Measurements from ENCODE around the gene FIS1.

The FIS1 gene

DNA sequence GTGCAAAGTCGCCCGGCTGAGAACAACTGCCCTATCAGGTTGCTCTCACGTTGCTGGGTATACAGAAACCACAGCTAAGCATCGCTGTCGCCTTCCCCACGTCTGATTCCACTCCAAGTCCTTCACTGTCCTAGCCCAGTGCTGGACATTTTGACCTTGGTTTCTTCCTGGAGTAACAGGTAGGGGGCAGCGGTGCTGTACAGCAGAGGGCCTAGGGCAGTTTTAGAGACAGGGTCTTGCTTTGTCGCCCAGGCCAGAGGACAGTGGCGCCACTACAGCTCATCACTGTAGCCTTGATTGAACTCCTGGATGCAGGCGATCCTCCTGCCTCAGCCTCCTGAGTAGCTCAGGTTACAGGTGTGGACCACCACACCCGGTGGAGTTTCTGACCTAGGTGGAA, 9.8 kb downstream of the FIS1 start:
- no peak overlapping the region for H3K4me3 ChIP-seq (ENCODE audit: low read depth, low read length)

DNA sequence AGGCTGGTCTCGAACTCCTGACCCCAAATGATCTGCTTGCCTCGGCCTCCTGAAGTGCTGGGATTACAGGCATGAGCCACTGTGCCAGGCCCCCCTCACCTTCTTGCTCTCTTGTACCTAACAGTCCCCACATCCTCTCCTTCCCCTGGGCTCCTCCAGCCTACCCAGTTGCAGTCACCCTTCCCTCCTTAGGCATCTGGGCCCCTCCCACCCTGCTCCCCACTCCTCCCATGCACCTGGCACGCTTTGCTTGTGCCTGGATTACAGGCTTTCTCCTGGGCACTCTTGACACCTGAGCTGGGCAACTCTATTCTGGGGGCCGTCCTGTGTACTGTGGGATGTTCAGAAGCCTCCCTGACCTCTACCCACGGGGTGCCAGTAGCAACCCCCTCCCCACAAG, 10.2 kb downstream of the FIS1 start:
- H3K4me3 ChIP-seq (ENCODE audit: low read depth, low read length), result no peak overlapping the region

DNA sequence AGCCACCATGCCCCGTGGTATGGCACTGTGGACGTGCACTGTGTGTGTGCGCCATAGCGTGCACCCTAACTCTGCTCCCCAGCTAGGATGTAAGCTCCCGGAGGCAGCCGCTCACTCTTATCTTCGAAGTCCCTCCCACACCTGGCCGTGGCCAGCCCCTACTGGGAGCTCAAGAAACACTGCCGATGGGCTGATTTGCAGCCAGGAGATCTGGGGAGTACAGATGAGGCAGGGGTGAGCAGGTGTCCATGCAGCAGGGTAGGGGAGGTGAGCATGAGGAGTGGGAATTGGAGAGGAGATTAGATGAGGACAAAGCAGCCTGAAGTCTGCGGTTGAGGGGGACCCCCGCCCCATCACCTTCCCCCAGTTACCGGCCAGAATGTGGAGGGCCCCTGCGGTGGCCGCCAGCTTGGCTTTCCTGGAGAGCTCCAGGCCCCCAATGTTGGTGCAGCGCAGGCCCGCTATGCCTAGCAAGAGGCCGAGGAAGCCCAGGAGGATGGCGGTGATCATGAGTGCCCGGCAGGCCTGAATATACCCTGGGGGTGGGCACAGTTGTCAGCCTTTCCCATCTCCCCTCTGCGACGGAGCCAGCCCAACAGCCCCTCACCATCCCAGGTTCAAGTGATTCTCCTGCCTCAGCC, 10.9 kb downstream of the FIS1 start:
- no peak overlapping the region for H3K4me3 ChIP-seq (ENCODE audit: low read depth, low read length)

DNA sequence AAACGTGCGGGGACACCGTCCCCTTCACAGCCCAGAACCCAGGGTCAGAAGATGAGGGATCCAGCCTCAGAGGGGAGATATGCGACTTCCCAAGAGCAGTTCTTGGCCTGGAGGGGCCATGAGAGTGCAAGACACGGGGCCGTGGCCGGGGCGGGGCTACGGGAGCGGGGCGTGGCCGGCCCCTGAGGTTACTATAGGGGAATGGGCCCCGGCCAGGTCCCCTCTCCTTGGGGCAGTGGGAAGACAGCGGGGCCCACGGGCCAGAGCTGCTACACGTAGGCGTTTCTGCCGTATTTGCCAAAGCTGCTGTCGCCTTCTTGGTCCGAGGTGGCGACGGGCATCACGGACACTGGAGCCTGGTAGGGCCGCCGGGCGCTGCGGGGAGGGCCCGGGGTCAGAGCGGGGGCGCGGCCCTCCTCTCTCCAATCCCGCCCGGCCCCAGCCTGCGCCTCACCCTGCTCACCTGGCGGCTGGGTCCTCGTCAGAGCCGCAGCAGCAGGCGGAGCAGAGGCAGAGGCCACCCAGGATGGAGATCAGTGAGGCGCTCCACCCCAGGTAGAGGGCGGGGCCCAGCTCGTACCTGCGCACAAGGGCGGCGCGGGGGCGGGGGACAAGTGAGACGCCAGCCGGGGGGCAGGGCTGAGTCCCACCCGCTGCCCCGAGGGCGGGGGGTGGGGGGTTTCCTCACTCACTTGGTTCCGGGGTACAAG, 12.6 kb downstream of the FIS1 start:
- H3K4me3 ChIP-seq (ENCODE audit: low read depth, low read length), result peak overlapping the region; percentile 39

DNA sequence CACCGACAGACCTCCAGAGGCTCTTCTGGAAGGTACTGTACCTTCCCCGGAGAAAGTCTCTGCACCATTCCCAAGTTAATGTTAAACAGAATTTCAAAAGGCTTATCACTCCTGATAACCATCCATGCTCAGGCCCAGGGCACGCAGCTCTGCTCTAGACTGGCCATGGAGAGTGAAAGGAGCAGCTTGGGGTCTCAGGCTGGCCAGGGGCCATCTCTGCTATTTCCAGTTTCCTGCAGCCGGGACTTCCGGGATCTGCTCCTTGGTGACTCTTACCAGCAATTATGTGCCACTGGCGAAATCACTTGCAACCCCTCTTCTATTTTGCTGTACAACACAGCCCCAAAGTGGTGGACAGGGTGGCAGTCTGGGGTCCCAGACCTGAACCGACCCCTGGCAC, 13.2 kb downstream of the FIS1 start:
- H3K4me3 ChIP-seq (ENCODE audit: low read depth, low read length), result no peak overlapping the region

DNA sequence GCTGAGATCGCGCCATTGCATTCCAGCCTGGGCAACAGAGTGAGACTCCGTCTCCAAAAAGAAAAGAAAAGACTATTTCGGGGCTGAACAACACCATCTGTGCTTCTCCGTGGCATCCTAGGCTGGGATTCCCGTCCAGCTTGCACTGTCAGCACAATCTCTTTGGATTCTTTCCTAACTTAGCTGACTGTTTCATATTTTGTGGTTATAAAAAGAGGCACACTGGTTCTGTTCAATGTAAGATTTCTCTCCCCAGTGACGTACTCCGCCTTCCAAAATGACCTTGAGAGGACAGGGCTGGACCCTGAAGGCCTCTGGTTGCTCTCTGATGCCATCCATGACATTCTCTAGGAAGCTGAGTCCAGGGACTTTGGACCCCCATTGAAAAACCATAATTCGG, 18.2 kb downstream of the FIS1 start:
- H3K4me3 ChIP-seq (ENCODE audit: low read depth, low read length), result no peak overlapping the region

DNA sequence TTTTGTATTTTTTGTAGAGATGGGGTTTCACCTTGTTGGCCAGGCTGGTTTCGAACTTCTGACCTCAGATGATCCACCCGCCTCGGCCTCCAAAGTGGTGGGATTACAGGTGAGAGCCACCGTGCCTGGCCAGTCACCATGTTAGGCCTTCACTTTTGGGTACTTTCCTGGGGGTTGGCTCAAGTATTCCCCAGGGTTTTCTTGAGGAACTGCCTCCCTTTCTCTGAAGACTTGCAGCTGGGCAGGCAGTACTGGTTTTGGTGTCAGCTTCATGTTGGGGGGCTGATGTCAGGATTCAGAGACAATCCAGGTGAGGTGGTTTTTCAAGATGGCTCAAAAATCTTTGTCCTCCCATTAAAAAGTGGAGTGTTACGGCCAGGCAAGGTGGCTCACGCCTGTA, 19.2 kb downstream of the FIS1 start:
- H3K4me3 ChIP-seq (ENCODE audit: low read depth, low read length), result no peak overlapping the region

DNA sequence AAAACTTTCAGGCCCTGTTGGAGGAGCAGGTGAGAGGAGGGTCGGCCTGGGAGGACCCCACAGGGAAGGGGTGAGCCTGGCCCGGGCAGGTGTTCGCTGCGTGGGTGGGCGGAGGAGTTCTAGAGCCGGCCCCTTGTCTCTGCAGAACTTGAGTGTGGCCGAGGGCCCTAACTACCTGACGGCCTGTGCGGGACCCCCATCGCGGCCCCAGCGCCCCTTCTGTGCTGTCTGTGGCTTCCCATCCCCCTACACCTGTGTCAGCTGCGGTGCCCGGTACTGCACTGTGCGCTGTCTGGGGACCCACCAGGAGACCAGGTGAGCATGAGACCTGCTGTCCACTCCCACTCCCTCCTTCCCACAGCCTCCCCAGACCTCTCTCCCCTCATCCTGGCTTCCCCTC, 21.4 kb downstream of the FIS1 start:
- no peak overlapping the region for H3K4me3 ChIP-seq (ENCODE audit: low read depth, low read length)

DNA sequence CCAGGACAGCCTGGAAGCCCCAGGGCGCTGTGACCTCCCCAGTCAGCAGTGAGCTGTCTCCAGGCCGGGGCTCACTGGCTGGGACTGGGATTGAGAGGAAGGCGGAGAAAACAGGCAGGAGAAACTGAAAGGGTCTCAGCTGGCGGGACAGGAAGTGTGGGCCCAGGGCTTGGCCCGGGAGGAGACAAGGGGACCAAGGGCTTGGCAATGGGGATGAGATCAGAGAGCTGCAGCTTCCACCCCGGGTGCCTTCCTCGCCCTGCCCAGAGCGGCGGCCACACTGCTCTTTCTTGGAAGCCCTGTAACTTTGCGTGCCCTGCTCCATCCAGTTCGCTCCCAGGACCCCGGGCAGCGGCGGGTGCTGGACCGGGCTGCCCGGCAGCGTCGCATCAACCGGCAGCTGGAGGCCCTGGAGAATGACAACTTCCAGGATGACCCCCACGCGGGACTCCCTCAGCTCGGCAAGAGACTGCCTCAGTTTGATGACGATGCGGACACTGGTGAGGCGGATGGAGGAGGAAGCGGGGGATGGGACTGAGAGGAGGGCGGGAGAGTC, 22.5 kb downstream of the FIS1 start:
- no peak overlapping the region for H3K4me3 ChIP-seq (ENCODE audit: low read depth, low read length)

DNA sequence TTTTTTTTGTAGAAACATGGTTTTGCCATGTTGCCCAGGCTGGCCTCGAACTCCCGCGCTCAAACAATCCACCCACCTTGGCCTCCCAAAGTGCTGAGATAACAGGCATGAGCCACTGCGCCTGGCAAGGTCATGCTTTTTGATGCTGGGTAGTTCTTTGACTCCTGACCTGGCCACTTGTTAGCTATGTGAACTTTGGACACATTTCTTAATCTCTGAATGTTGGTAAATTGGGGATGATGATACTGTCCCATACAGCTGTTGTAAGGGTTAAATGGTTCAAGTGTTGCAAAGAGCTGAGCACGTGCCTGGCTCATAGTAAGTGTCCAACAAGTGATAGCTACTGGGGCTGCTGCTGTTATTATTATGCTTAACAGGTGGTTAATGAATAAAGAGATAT, 24.6 kb downstream of the FIS1 start:
- H3K4me3 ChIP-seq (ENCODE audit: low read depth, low read length), result no peak overlapping the region

DNA sequence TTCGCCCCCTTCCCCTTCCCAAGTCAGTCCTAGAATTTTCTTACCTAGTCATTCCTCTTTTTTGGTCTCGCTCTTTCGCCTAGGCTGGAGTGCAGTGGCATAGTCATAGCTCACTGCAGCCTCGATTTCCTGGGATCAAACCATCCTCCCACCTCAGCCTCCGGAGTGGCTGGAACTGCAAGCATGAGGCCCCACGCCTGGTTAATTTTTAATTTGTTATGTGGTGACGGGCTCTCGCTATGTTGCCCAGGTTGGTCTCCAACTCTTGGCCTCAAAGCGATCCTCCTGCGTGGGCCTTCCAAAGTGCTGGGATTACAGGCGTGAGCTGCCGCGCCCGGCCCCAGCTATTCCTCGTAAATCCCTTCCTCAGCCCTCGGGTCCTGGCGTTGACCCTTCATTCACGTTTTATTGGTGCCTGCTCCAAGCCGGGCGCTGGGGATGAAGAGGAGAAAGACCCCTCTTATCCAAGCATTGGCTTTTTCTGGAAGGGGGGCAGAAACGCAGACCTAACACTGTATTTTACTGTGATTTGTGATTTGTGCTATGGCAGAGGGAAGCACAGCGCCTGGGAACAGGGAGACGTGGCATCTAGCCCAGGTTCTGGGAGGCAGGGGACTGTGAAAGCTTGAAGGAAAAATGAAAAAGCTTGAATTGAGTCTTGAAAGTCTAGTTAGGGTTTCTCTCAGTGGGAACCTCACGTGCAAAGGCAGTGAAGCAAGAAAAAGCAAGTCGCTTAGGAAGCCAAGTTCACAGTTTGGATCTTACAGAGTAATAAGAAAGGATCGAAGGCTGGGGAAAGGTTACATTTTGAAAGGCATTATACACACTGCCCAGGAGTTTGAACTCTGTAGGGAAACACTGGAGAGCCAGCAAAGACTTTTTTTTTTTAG, 26.4 kb downstream of the FIS1 start:
- peak overlapping the region; percentile 83 for H3K4me3 ChIP-seq (ENCODE audit: low read depth, low read length)

DNA sequence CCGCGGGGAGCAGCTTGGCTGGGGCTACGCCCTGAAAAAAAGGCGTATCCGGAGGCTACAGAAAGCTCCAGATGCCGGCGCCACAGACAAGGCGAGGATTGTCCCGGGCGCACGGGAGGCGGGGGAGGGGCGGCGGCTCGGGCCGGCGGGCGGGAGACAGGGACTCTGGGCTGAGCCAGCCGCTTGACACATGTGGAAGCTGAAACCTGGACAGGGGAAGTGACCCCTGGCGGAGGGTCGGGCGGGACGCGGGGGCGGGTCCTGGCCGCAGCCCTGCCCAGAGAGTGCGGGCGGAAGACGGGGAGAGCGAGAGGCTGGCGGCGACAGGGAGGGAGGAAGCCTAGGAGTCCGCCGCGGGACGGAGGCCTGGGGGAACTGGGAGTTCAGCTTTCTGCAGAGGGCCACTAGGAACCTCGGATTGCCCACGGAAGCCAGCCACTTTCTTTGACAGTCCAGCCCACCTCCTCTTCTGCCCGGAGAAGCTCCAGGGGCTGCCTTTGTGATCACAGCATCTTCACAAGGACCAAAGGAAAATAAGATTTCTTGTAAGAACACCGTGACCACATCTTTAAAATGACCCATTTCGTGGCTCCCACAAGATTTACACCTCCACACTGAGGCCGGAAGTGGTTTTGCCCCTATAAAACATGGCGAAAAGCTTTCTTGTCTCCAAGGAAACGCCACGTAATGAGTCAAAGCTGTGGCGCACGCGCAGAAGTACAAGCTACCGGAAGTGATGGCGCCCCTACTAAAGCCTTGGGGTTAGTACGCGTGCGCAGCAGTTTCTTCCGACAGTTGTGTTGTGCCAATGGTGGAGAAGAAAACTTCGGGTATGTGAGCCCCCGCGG, 27.3 kb downstream of the FIS1 start, which contains the start of the genes PLOD3 and ZNHIT1:
Gene PLOD3, minus strand, starts transcription at position 194 of the 848 bp plus-strand sequence. CDS start 307 bp downstream, outside the sequence.
Gene ZNHIT1, plus strand, starts transcription at position 778 of the 848 bp plus-strand sequence. Its CDS starts 31 bp downstream, at position 809.
- H3K4me3 ChIP-seq (ENCODE audit: low read depth, low read length), result peak within 1 kb of the TSS; percentile 83

DNA sequence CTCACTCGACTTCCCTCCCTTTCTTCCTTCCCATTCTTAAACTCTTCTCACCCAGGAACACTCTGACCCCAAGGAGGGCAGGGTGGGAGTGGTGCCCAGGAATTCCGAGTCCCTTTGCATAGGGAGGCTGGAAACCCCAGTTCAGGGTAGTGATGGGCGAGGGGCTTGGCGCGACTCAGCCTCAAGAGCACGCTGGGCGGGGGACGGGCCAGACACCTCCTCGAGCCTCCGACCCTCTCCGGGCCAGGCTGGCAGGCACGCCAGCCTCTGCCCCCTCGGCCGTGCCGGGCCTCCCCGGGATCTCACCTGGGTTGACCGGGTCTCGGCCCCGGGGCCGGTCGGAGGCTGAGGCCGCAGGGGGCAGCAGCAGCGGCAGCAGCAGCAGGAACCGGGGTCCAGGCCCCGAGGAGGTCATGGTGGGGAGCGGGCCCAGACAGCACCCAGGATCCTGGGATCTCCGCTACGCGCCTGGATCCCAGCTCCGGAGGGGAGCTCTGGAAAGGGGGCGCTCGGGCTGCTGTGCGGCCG, 28.0 kb downstream of the FIS1 start:
- peak overlapping the region; percentile 83 for H3K4me3 ChIP-seq (ENCODE audit: low read depth, low read length)

DNA sequence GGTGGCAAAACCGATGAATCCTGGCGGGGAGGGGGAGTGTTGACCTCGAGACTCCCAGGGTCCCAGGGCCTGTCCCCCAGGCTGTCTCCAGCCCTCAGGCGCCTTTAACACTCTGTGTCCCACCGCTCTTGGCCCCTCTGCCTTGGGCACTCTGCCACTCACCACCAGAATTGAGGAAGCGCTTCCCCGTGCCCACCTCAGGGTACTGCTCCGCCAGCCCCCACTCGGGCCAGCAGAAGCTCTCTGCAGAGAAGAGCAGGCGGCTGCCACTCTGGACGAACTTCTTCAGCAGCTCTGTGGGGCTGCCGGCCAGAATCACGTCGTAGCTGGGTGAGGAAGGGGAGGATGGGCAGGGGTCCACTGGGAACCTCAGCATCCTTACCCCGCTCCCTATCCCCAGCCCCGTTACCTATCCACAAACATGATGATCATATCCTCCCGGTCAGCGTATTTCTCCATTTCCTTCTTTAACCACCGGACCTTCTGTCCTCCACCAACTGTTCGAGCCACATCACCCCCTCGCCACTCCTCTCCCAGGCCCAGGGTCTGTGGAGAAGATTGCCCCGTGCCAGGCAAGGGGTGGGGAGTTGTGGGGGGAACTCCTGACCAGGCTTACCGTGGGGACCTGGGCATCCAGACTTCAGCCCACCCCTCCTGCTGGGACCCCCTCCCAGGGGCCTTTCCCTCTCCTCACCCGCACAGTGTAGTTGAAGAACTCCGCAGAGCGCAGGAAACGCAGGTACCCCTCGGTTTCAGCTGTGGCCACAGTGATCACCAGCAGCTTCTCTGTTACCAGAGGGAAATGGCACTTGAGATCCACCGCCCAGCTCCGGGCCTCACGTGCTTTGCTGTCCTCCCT, 28.7 kb downstream of the FIS1 start:
- peak overlapping the region; percentile 83 for H3K4me3 ChIP-seq (ENCODE audit: low read depth, low read length)

DNA sequence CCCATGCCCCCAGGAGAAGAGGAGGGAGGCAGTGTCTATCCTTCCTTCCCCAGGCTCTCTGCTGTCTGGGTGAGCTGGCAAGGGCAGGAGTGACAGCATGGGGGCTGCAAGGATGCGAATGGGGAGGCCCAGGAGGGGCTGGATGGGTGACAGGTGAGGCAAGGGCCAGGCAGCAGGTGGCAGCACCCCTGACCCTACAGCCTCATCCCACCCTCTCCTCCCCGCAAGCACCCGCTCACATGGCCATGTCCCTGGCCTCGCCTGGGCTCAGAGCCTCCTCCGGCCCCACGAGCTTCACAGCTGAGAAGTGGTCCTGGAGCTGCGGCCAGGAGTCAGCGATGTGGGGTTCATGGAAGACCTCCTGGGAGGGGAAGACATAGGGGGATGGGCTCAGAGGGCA, 32.9 kb downstream of the FIS1 start:
- H3K4me3 ChIP-seq (ENCODE audit: low read depth, low read length), result no peak overlapping the region

DNA sequence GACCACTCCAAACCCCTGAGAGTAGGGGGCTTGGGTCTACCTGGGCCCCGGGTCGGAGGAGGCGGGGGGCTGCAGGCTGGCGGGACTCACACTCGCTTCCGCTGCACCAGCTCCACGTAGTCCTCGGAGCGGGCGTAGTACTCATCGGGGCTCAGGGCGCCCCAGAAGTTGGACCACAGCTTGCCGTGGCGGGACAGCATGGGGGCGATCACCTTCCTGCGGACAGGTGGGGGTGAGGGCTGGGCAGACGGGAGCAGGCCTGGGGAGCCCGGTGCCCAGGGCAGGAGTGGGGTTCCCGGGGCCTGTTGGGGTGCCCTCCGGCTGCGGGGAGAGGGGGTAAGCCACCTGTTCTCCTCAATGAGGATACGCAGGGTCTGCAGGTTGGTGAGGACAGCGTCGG, 33.4 kb downstream of the FIS1 start:
- no peak overlapping the region for H3K4me3 ChIP-seq (ENCODE audit: low read depth, low read length)

DNA sequence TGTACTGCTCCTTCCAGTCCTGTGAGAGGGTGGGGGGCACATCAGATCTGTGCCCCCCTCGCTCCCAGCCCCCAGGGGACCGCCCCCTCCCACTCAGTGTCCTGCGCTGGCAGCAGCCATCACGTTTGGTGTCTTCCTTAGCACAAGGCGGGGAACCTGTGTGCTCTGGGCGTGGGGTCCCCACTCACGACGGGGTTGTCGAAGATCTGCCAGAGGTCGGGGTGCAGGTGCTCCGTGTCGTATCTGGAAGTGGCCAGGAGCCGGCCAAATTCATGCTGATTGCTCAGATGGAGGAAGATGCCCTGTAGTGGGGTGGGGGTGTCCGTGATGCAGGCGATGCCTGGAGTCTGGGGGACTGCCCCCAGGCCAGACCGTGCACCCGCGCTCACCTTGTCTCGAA, 34.7 kb downstream of the FIS1 start:
- no peak overlapping the region for H3K4me3 ChIP-seq (ENCODE audit: low read depth, low read length)

DNA sequence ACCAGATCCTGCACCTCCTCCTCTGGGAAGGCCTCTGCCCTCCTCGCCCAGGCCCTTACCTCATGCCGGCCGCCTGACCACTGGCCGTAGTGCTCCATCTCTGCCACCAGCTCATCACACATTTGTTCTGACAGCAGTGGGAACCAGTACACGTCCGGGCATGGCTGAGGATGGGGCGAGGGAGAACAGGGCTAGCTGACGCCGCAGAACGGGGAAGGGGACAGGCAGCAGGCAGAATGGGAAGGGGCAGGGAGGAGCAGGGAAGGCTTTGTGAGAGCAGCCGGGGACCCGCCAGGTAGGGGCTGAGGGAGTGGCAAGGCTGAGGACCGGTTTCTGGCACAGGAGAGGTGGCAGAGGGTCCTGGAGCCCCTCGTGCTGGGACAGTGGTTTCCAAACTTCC, 36.1 kb downstream of the FIS1 start:
- H3K4me3 ChIP-seq (ENCODE audit: low read depth, low read length), result no peak overlapping the region

DNA sequence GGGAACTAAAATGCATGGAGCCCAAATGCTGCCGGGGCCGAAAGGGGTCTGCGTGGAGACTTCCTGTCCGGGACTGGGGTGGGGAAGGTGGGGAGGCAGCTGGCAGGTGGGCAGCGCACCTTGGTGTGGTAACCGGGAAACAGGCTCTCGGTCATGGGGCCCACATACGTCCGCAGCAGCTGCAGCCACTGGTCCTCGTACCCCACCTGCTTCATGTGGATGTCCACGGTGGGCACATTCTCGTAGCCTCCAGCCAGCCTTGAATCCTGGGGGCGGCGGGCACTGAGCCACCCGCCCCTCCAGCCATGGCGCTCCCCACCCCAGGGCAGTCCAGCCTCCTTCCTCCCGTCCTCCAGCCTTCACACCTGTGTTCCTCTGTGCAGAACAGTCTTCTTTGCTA, 37.4 kb downstream of the FIS1 start:
- no peak overlapping the region for H3K4me3 ChIP-seq (ENCODE audit: low read depth, low read length)

All from iPS-11a (cell line).